C4-2B (cell line): Measurements from ENCODE around the gene TTLL12.

Experiments
- H3K27ac ChIP-seq: fragments of 450-650 bp; 2 replicates; pipeline ENCODE4 v1.5.1; 2017
- ZFX ChIP-seq: fragments of 450-650 bp; IDR thresholded peaks from 2 replicates; pipeline ENCODE4 v1.6.1; 2017
- TF ChIP-seq, protein P1 (sequence below): fragments of 450-650 bp; conservative IDR thresholded peaks from 2 replicates; pipeline ENCODE4 v1.5.1; 2017; ENCODE audit warnings: mild to moderate bottlenecking

Gene TTLL12

DNA sequence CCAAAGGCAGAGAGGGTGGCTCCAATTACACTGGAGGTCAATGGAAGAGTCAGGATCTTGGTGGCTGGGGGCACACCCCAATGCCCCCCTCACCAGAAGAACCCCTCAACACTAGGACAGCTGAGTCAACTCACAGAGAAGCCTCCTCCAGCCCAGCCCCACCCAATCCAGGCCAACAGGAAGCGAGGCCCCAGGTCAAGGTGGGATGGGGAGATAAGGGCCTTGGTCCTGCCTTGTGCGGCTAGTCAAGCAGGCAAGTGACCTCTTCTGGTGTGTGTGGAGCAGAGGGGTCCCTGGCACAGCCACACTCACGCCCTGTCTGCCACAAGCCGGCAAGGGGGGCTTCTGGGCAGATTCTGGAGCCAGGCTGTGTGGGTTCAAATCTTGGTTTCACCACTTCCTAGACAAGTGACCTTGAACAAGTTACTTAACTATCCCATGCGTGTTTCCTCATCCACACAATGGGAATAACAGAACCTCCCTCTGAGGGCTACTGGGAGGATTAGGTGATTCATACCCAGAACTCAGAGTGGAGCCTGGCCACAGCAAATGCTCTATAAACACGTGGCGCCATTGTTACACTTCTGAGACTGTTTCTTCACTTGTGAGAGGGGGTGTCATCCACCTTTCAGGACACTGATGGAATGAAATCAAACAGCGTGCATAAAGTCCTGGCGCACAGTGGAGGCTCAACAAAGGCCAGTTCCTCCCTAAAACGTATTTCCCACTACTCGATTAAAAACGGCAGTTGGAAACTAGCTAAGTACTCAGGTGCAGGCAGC, 3.2 kb downstream of the TTLL12 start:
- peak overlapping the region; percentile 9; the same call in 1 of the 2 replicates for H3K27ac ChIP-seq

DNA sequence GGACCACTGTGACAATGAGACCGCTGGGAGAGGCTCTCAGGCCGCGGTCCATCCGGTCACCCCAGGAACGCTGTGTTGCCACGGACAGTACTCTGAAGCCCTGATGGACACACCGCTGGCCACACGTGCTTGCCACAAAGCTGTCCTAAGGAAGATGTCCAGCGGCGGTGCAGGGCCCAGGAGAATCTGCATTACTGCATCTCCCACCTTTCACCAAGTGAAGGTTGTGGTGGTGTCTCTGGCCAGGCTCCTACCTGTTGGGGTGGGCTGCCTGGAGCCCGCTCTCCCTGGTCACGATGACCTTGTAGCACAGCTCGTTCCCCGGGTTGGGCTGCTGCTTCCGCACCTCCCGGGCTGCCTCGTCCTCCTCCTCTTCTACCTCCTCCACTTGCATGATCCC, 4.2 kb downstream of the TTLL12 start:
- no peak for TF ChIP-seq ZFX
- TF ChIP-seq, protein P1, sequence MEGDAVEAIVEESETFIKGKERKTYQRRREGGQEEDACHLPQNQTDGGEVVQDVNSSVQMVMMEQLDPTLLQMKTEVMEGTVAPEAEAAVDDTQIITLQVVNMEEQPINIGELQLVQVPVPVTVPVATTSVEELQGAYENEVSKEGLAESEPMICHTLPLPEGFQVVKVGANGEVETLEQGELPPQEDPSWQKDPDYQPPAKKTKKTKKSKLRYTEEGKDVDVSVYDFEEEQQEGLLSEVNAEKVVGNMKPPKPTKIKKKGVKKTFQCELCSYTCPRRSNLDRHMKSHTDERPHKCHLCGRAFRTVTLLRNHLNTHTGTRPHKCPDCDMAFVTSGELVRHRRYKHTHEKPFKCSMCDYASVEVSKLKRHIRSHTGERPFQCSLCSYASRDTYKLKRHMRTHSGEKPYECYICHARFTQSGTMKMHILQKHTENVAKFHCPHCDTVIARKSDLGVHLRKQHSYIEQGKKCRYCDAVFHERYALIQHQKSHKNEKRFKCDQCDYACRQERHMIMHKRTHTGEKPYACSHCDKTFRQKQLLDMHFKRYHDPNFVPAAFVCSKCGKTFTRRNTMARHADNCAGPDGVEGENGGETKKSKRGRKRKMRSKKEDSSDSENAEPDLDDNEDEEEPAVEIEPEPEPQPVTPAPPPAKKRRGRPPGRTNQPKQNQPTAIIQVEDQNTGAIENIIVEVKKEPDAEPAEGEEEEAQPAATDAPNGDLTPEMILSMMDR, result no peak
- no peak overlapping the region for H3K27ac ChIP-seq

More for the DNA sequence above, 3.2 kb downstream of the TTLL12 start:
- no peak for TF ChIP-seq ZFX
- TF ChIP-seq, protein P1, result no peak

DNA sequence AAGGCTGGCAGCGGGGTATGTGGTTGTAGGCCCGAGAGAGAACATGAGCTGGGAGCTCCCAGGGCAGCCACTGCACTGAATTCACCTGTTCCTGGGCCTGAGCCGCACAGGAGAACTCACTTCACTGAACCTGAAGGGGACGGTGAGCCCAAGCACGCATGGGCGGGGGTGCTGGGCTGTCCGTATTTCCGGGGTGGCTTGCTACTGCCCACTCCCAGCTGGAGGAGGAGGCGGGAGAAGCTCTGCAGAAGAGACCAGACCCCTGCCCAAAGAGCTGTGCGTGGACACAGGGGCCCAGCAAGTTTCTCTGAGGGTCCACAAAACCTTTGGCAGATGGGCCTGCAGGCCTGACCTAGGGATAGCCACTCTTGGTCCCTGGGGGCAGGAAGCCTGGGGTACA, 4.8 kb downstream of the TTLL12 start:
- TF ChIP-seq ZFX, result no peak
- TF ChIP-seq, protein P1, result no peak
- H3K27ac ChIP-seq, result no peak overlapping the region

DNA sequence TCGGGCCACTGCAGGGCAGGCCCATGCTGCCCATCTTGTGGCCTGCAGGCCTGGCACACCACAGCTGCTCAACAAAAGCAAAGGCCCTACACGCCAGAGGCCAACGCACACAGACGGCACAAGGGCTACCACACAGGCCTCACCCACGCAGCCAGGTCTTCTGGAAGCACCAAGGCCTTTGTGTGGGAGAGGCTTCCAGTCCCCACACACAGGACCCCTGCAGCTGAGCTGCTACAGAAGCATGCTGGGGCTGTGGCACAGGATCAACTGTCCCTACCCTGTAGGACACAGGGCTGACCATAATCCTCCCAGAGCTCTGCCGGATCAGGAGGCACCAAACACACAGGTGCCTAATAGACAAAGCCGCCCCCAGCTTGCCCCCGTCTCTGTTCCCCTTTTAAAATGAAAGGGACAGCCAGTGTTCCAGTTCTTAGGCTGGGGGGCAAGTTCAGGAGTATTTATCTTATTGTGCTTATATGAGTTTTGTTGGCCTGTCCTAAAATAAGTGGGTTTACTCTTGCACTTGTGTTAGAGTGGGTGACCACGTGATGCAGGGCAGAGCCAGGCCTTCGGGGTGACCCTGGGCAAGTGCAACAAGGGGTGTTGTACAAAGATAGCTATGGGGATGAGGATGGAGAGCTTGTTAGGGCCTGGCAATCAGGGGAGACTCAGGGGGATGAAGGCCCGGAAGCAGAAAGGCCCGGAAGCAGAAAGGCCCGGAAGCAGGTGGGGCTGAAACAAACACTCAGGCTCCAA, 5.4 kb downstream of the TTLL12 start:
- no peak overlapping the region for H3K27ac ChIP-seq
- TF ChIP-seq, protein P1, result no peak
- no peak for TF ChIP-seq ZFX

DNA sequence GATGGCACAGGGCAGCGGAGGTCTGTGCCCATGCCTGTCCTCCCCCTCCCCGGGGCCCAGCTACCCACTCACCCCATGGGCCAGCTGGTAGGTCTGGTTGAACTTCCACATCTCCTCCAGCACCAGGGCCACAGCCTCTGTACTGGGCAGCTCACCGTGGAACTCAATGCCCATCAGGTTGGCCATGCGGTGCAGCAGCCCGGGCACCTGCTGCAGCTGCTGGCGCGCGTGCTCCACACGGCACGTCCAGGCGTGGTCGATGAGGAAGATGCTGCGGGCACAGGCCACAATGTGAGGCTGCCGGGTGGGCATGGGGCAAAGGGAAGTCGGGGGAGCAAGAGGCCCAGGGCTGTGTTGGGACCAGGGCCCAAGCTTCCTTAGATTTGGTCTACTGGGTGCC, 6.3 kb downstream of the TTLL12 start:
- H3K27ac ChIP-seq, result no peak overlapping the region
- TF ChIP-seq, protein P1, result no peak
- no peak for TF ChIP-seq ZFX

DNA sequence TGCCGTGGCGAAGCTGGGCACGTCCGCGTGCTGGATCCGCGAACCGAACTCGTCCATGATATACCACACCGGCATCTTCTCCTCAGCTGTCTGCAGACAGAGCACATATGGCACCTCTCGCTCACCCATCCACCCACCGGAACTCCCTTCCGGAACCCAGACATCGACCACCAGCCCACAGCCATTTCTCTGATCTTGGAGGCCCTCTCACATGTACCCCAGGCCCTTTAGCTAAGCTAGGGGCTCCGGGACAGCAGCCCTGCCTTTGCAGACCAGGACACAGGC, 7.1 kb downstream of the TTLL12 start:
- no peak overlapping the region for H3K27ac ChIP-seq
- TF ChIP-seq ZFX, result no peak
- TF ChIP-seq, protein P1, result no peak

DNA sequence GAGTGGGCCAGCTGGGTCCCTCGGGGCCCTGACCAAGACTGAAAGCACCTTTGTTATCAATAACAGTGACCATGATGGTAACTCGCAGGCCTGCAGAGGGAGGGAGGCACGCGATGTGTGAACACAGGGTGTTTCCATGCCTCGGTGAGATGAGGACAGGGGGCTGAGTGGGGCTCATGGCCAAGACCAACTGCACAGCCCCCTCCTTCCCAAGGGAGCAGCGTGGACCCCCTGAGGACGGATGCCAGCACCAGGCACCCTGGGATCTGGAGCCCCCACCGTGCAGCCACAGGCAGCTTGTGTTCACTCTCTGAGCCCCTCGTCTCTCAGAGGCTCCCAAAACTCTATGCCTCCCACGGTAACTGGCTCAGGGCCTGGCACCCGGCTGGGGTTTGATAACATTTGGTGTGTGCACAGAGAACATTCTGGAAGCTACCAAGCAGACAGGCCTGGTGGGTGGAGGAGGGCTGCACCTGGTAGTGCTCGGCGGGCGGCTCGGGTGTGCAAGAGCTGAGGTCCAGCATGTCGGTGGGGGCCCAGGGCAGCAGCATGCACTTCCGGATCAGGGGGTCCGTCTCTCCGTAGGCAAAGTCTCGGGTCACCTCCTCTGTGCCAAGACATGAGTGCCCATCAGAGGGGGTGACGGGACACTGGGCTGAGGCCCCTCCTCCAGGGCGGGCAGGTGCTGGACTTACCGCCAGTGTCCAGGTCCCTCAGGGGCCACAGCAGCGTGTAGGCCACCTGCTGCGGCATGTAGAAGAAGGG, 7.6 kb downstream of the TTLL12 start:
- H3K27ac ChIP-seq, result no peak overlapping the region
- TF ChIP-seq, protein P1, result no peak
- TF ChIP-seq ZFX, result no peak
